Measurements from ENCODE around the gene ISM1. TPM values are rescaled to one million over a fixed set of nuclear protein-coding genes. Genes with fewer than 3 reads are reported as not detected.

Gene ISM1
- total RNA-seq, 1 donor from 2014 or later: 1.5 TPM

Other genes starting within 250 kb of the ISM1 start
- gene SPTLC3, start 212.3 kb upstream of the ISM1 start, total RNA-seq: 5.9 TPM